Fibroblast of lung (primary cell): Measurements from ENCODE around the gene KIF25.

Source experiments
- CTCF ChIP-seq, 2 donors: IDR thresholded peaks in 1 of 2; conservative IDR thresholded peaks in 1 of 2; 1 replicate in 1 of 2; 2 replicates in 1 of 2; pipeline ENCODE4 v1.5.1; 2011 to 2012; ENCODE audit warnings: low read length in 2 of 2, control low read depth in 1 of 2, inconsistent platforms in 1 of 2, low read depth in 1 of 2, mild to moderate bottlenecking in 1 of 2
- EZH2 ChIP-seq: IDR thresholded peaks from 2 replicates; pipeline ENCODE4 v1.5.1; 2012; ENCODE audit warnings: low read length, control low read depth, mild to moderate bottlenecking; ENCODE audit errors: missing control alignments

GRCh38 chr6:168029459-168030217, 32.2 kb downstream of the KIF25 start:
- no peak for TF ChIP-seq EZH2
- no peak for TF ChIP-seq CTCF (conservative IDR thresholded peaks at IDR 0.05 in 1 of 2, IDR thresholded peaks at IDR 0.05 in 1 of 2; ENCODE audit: low read depth in 1 of 2, low read length in 2 of 2)
